Mesenchymal stem cell (in vitro differentiated cells and primary cell): Measurements from ENCODE around the gene MTMR2.
A peak's percentile ranks its signal among the peaks of the same experiment; 100 is the strongest.

Experiments
- DNase-seq: peaks from one replicate; pipeline ENCODE4 v3.0.0-alpha.2; 2013
- H2AFZ ChIP-seq: one replicate; pipeline ENCODE4 v1.6.1; 2013; ENCODE audit warnings: low read depth, mild to moderate bottlenecking, control low read depth, inconsistent platforms, low read length, moderate library complexity
- H2AK5ac ChIP-seq: 2 replicates; pipeline ENCODE4 v1.6.1; 2013; ENCODE audit warnings: low read length, moderate library complexity, mild to moderate bottlenecking, inconsistent platforms; ENCODE audit not compliant: severe bottlenecking
- H2BK120ac ChIP-seq: one replicate; pipeline ENCODE4 v1.6.1; 2013; ENCODE audit warnings: low read depth, mild to moderate bottlenecking, inconsistent platforms, low read length, moderate library complexity
- H2BK12ac ChIP-seq, 2 experiments: one replicate each; pipeline ENCODE4 v1.6.1; 2013; ENCODE audit warnings: inconsistent platforms in 2 of 2, low read length in 2 of 2, mild to moderate bottlenecking in 2 of 2, moderate library complexity in 2 of 2, control low read depth in 1 of 2
- H2BK15ac ChIP-seq: one replicate; pipeline ENCODE4 v1.6.1; 2013; ENCODE audit warnings: mild to moderate bottlenecking, low read depth, inconsistent platforms; ENCODE audit not compliant: poor library complexity, severe bottlenecking
- H2BK5ac ChIP-seq: 2 replicates; pipeline ENCODE4 v1.6.1; 2013; ENCODE audit warnings: low read depth, mild to moderate bottlenecking, low read length, control low read depth, inconsistent platforms; ENCODE audit not compliant: poor library complexity, severe bottlenecking
- H3K14ac ChIP-seq, 2 experiments: one replicate each; pipeline ENCODE4 v1.6.1; 2013; ENCODE audit warnings: inconsistent platforms in 2 of 2, low read length in 2 of 2, control low read depth in 1 of 2, mild to moderate bottlenecking in 1 of 2, moderate library complexity in 1 of 2
- H3K18ac ChIP-seq, 2 experiments: one replicate each; pipeline ENCODE4 v1.6.1; 2013; ENCODE audit warnings: inconsistent platforms in 2 of 2, low read length in 2 of 2, control low read depth in 1 of 2, low read depth in 1 of 2, mild to moderate bottlenecking in 1 of 2
- H3K23ac ChIP-seq, 2 experiments: one replicate each; pipeline ENCODE4 v1.6.1; 2013; ENCODE audit warnings: inconsistent platforms in 2 of 2, low read length in 2 of 2, mild to moderate bottlenecking in 2 of 2, moderate library complexity in 2 of 2, control low read depth in 1 of 2
- H3K27ac ChIP-seq: 2 replicates; pipeline ENCODE4 v1.5.1; 2013; ENCODE audit warnings: mild to moderate bottlenecking, moderate library complexity, low read length, control low read depth, inconsistent platforms; ENCODE audit not compliant: poor library complexity, severe bottlenecking
- H3K27me3 ChIP-seq, 2 experiments: 2 replicates each; pipeline versions ENCODE4 v1.6.1 to v1.7.0; 2013; ENCODE audit warnings: low read length in 2 of 2, mild to moderate bottlenecking in 2 of 2, moderate library complexity in 2 of 2, control low read depth in 1 of 2, inconsistent platforms in 1 of 2; ENCODE audit not compliant: control insufficient read depth in 1 of 2, insufficient read depth in 1 of 2
- H3K36me3 ChIP-seq, 2 experiments: 2 replicates each; pipeline versions ENCODE4 v1.6.1 to v1.7.0; 2013; ENCODE audit warnings: low read length in 2 of 2, control low read depth in 1 of 2, inconsistent platforms in 1 of 2, low read depth in 1 of 2, mild to moderate bottlenecking in 1 of 2; ENCODE audit not compliant: insufficient read depth in 2 of 2, control insufficient read depth in 1 of 2
- H3K4ac ChIP-seq, 2 experiments: one replicate each; pipeline ENCODE4 v1.6.1; 2013; ENCODE audit warnings: inconsistent platforms in 2 of 2, low read length in 2 of 2, mild to moderate bottlenecking in 2 of 2, moderate library complexity in 2 of 2, control low read depth in 1 of 2, low read depth in 1 of 2
- H3K4me1 ChIP-seq: 2 replicates; pipeline ENCODE4 v1.6.1; 2013; ENCODE audit warnings: low read depth, low read length, control low read depth; ENCODE audit not compliant: control insufficient read depth, insufficient read depth
- H3K4me2 ChIP-seq: 2 replicates; pipeline ENCODE4 v1.6.1; 2013; ENCODE audit warnings: low read length, mild to moderate bottlenecking, inconsistent platforms; ENCODE audit not compliant: poor library complexity, severe bottlenecking
- H3K4me3 ChIP-seq, 2 experiments: 2 replicates each; pipeline versions ENCODE4 v1.5.1 to v1.7.0; 2013; ENCODE audit warnings: low read length in 2 of 2, mild to moderate bottlenecking in 2 of 2, control low read depth in 1 of 2, low read depth in 1 of 2; ENCODE audit not compliant: insufficient read depth in 1 of 2
- H3K79me1 ChIP-seq: replicated peaks from 2 replicates; pipeline ENCODE4 v1.6.1; 2013; ENCODE audit warnings: mild to moderate bottlenecking, control low read depth, low read length, inconsistent platforms; ENCODE audit not compliant: poor library complexity, severe bottlenecking
- H3K9ac ChIP-seq: 2 replicates; pipeline ENCODE4 v1.7.0; 2013; ENCODE audit warnings: mild to moderate bottlenecking, low read length, moderate library complexity
- H3K9me3 ChIP-seq: 2 replicates; pipeline ENCODE4 v1.7.0; 2013; ENCODE audit warnings: mild to moderate bottlenecking, low read length; ENCODE audit not compliant: control insufficient read depth
- H4K8ac ChIP-seq: one replicate; pipeline ENCODE4 v1.6.1; 2013; ENCODE audit warnings: inconsistent platforms, mild to moderate bottlenecking, low read length, moderate library complexity
- H4K91ac ChIP-seq: one replicate; pipeline ENCODE4 v1.6.1; 2013; ENCODE audit warnings: mild to moderate bottlenecking, low read length, inconsistent platforms
- WGBS: methylation state at CpG from one replicate; pipeline ENCODE4 v1.1.7; 2013; ENCODE audit warnings: mixed read lengths; 5-methylcytosine and 5-hydroxymethylcytosine counted together

MTMR2 gene

DNA sequence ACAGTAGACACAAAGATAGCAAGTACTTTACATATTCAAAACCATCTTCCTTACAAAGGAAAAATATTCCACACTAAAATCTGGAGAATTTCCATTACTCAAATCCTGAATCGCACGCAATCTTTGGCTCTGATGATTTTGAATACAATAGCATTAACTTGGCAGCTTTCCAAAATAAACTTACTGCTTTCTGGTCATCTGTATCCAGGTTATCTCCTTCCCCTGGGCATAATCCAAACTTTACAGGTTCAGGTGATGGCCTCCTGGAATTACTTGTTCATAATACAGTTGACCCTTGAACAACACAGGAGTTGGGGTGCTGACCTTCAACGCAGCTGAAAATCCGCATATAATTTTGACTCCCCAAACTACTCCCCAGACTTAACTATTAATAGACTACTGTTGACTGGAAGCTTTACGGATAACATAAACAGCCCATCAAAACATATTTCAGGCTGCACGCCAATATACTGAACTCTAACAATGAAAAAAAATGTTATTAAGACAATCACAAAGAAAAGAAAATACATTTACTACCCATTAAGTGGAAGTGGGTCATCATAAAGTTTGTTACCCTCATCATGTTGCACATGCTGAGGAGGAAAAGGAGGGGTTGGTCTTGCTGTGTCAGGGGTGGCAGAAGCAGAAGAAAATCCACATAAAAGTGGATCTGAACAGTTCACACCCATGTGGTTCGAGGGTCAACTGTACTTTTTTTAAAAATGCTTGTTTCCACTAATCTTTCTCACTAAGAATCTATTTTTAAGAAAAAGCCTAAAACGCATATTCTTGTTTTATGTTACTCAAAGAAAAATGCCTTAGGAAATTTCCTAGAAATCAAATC is 6.5 kb downstream of the MTMR2 start:
- Histone ChIP-seq H3K27ac (no peak overlapping the region), H4K91ac (no peak overlapping the region), H2BK120ac (no peak overlapping the region), H2BK12ac (no peak overlapping the region), H3K36me3 (no peaks in the 10 kb centered on the region), H3K4me1 (no peaks in the 10 kb centered on the region), H3K18ac (no peak overlapping the region), H4K8ac (no peak overlapping the region), H2BK5ac (no peak overlapping the region), H3K4me3 (no peak overlapping the region), H3K4ac (no peak overlapping the region), H2AK5ac (no peak overlapping the region), H3K79me1 (peaks cover 14% of the 10 kb centered on the region), H3K4me2 (no peak overlapping the region), H3K27me3 (no peaks in the 10 kb centered on the region), H3K14ac (no peak overlapping the region), H2AFZ (no peak overlapping the region), H3K9ac (no peak overlapping the region), H3K9me3 (no peaks in the 10 kb centered on the region), H2BK15ac (no peak overlapping the region), H3K23ac (no peak overlapping the region)
- whole genome bisulfite sequencing, result 91% methylated on average over 7 of the region's 8 CpGs
- no peak for DNase-seq

DNA sequence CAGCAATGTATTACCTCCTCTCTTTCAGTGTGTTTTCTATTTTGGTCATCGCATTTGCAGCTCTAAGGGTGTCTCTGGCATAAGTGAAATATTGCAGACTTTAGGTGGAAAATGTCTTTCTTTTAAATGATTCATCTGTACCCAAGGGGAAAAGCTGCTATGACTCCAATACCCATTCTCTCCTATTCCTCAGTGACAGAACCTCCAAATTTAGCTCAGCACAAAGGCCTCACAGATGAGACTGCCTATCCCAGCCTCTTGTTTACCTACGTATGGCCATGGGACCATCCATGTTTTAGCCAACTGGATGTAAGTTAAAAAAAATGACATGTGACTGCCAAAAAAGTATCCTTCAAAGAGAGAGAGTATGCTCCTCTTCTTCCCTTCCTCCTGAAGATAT is 7.9 kb downstream of the MTMR2 start:
- Histone ChIP-seq H3K4ac (no peak overlapping the region), H2BK120ac (no peak overlapping the region), H3K27me3 (no peaks in the 10 kb centered on the region), H2BK15ac (no peak overlapping the region), H4K91ac (no peak overlapping the region), H4K8ac (no peak overlapping the region), H3K23ac (no peak overlapping the region), H3K4me2 (no peak overlapping the region), H2BK5ac (no peak overlapping the region), H2AFZ (no peak overlapping the region), H2BK12ac (no peak overlapping the region), H2AK5ac (no peak overlapping the region), H3K18ac (no peak overlapping the region), H3K79me1 (peaks cover 14% of the 10 kb centered on the region), H3K27ac (no peak overlapping the region), H3K14ac (no peak overlapping the region), H3K4me3 (no peak overlapping the region), H3K9ac (peak overlapping the region; percentile 49), H3K36me3 (no peaks in the 10 kb centered on the region), H3K9me3 (no peaks in the 10 kb centered on the region), H3K4me1 (no peaks in the 10 kb centered on the region)
- no CpG with 5 or more reads among the region's 2 CpGs for WGBS
- DNase-seq, result no peak

DNA sequence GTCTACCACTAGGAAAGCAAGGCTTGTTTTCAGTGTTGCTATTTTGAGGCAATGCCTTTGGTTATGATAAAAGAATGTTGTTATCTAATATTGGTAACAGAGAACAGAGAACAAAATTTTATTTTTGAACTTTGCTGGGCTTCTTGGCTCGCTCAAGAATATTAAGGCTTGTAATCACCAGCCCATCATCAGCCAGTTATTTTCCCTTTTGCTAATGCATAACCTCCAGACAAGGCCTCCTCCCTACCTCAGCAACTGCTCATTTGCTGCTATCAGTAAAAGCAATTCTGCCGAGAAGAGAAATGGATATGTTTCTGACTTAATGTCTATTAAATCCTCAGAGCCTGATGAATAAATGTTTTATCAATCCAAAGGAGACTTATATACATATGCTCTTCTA is 8.9 kb downstream of the MTMR2 start:
- H2AK5ac ChIP-seq, result no peak overlapping the region
- no peak overlapping the region for H3K18ac ChIP-seq
- no peak overlapping the region for H2BK15ac ChIP-seq
- peaks cover 14% of the 10 kb centered on the region for H3K79me1 ChIP-seq
- no peak overlapping the region for H2AFZ ChIP-seq
- H3K27me3 ChIP-seq, result no peaks in the 10 kb centered on the region
- H3K23ac ChIP-seq, result no peak overlapping the region
- H2BK120ac ChIP-seq, result no peak overlapping the region
- no peak overlapping the region for H3K4ac ChIP-seq
- DNase-seq, result no peak
- 100% methylated on average over 1 of the region's 2 CpGs for WGBS
- H3K4me3 ChIP-seq, result no peak overlapping the region
- no peaks in the 10 kb centered on the region for H3K36me3 ChIP-seq
- no peak overlapping the region for H3K14ac ChIP-seq
- no peaks in the 10 kb centered on the region for H3K9me3 ChIP-seq
- peak overlapping the region; percentile 71 for H3K9ac ChIP-seq
- H2BK12ac ChIP-seq, result no peak overlapping the region
- no peak overlapping the region for H2BK5ac ChIP-seq
- H3K27ac ChIP-seq, result no peak overlapping the region
- no peaks in the 10 kb centered on the region for H3K4me1 ChIP-seq
- no peak overlapping the region for H3K4me2 ChIP-seq
- H4K8ac ChIP-seq, result no peak overlapping the region
- no peak overlapping the region for H4K91ac ChIP-seq

DNA sequence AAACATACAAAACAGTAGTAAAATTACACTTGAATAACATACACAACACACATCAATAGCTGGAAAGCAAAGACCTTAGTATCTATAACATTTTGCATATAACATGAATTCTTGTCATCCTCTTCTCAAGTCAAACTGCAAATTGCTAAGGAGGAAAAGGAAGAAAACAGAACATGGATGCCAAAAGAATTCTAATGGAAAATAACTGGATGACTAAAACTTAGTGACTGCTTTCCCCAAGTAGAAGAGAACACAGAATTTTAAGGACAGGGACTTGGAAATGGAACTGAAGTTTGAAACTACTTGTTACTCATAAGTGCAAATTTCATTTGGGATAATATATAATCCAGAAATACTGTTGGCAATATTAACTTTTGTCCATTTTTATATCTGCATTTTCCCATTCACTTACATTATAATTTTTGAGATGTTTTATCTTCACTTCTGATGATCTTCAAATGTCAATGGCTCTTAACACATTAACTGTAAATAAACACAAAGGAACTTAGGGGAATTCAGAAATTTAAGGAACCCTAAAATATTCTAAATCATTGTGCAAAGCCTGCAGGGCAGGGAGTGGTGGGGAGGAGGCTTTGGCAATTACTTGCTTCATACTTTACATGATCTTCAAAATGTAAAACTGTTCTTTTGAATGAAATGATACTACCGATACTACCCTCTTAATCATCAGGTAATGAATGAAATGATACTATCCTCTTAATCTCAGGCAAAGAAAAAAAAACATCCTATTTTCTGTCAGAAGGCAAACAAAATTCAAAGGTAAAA is 9.9 kb downstream of the MTMR2 start:
- Histone ChIP-seq H3K27me3 (no peaks in the 10 kb centered on the region), H2BK120ac (no peak overlapping the region), H3K9ac (peak overlapping the region; percentile 71), H3K36me3 (no peaks in the 10 kb centered on the region), H3K79me1 (peaks cover 14% of the 10 kb centered on the region), H3K23ac (no peak overlapping the region), H3K27ac (no peak overlapping the region), H3K14ac (no peak overlapping the region), H3K4me3 (no peak overlapping the region), H3K18ac (no peak overlapping the region), H3K9me3 (no peaks in the 10 kb centered on the region), H3K4me1 (no peaks in the 10 kb centered on the region), H3K4ac (no peak overlapping the region), H2BK15ac (no peak overlapping the region), H2BK5ac (no peak overlapping the region), H4K8ac (no peak overlapping the region), H3K4me2 (no peak overlapping the region), H2AFZ (no peak overlapping the region), H4K91ac (no peak overlapping the region), H2BK12ac (no peak overlapping the region), H2AK5ac (no peak overlapping the region)
- DNase-seq, result no peak
- 100% methylated on average over 1 of the region's 1 CpG for WGBS
